HG02678 (cell line): Measurements from ENCODE around the gene CLMP.
"Not testable (repeated sequence)": the region's sequence is repeated elsewhere in the genome, so short reads cannot be mapped to it uniquely, and the experiment has no call there.

ENCODE experiments used
- ATAC-seq: cut with Tn5 transposase; IDR thresholded peaks from one replicate; pipeline ENCODE4 v1.9.1; 2021; ENCODE audit warnings: mild to moderate bottlenecking, moderate library complexity; ENCODE audit not compliant: unreplicated experiment

CLMP gene

GRCh38 chr11:123143476-123143875, 51.6 kb downstream of the CLMP start:
- no peak for ATAC-seq

- no peak for ATAC-seq
Measured at GRCh38 chr11:123139206-123139605, 55.8 kb downstream of the CLMP start.

GRCh38 chr11:123137431-123138224, 57.4 kb downstream of the CLMP start:
- no peak for ATAC-seq

GRCh38 chr11:123135863-123136446, 59.1 kb downstream of the CLMP start:
- ATAC-seq = no peak

GRCh38 chr11:123132881-123133280, 62.2 kb downstream of the CLMP start:
- ATAC-seq = no peak

GRCh38 chr11:123132034-123132766, 62.8 kb downstream of the CLMP start:
- ATAC-seq = not testable (repeated sequence)

GRCh38 chr11:123129920-123130319, 65.1 kb downstream of the CLMP start:
- ATAC-seq = no peak

- no peak for ATAC-seq
Measured at GRCh38 chr11:123125169-123125568, 69.9 kb downstream of the CLMP start.

- no peak for ATAC-seq
Measured at GRCh38 chr11:123122852-123123251, 72.2 kb downstream of the CLMP start.

GRCh38 chr11:123122341-123122740, 72.7 kb downstream of the CLMP start:
- no peak for ATAC-seq

GRCh38 chr11:123116486-123116885, 78.6 kb downstream of the CLMP start:
- ATAC-seq = no peak

- no peak for ATAC-seq
Measured at GRCh38 chr11:123111465-123111864, 83.6 kb downstream of the CLMP start.

GRCh38 chr11:123110397-123110796, 84.7 kb downstream of the CLMP start:
- no peak for ATAC-seq

GRCh38 chr11:123107945-123108495, 87.0 kb downstream of the CLMP start:
- no peak for ATAC-seq

- no peak for ATAC-seq
Measured at GRCh38 chr11:123104697-123105096, 90.4 kb downstream of the CLMP start.

- ATAC-seq = no peak
Measured at GRCh38 chr11:123103326-123103980, 91.6 kb downstream of the CLMP start.

GRCh38 chr11:123100379-123101085, 94.5 kb downstream of the CLMP start:
- no peak for ATAC-seq

- ATAC-seq = no peak
Measured at GRCh38 chr11:123098990-123099389, 96.1 kb downstream of the CLMP start.

- ATAC-seq = no peak
Measured at GRCh38 chr11:123093739-123094138, 101.3 kb downstream of the CLMP start.

- ATAC-seq = no peak
Measured at GRCh38 chr11:123091506-123091905, 103.5 kb downstream of the CLMP start.
